Endodermal cell (in vitro differentiated cells): ENCODE measurements around the gene GALNT14. TPM values are rescaled to one million over a fixed set of nuclear protein-coding genes. Genes with fewer than 3 reads are reported as not detected.

ENCODE experiments used
- DNase-seq: peaks from one replicate; pipeline ENCODE4 v3.0.0-alpha.2; 2017
- H3K27ac ChIP-seq: 2 replicates; pipeline ENCODE4 v1.5.1; 2013; ENCODE audit warnings: mild to moderate bottlenecking, low read depth, low read length, moderate library complexity
- H3K27me3 ChIP-seq: 2 replicates; pipeline ENCODE4 v1.6.1; 2013; ENCODE audit warnings: mild to moderate bottlenecking, low read length, moderate library complexity; ENCODE audit not compliant: insufficient read depth, control insufficient read depth, poor library complexity, severe bottlenecking
- H3K36me3 ChIP-seq: 2 replicates; pipeline ENCODE4 v1.7.0; 2013; ENCODE audit warnings: mild to moderate bottlenecking, low read length, moderate library complexity; ENCODE audit not compliant: control insufficient read depth, insufficient read depth
- H3K4me1 ChIP-seq: one replicate; pipeline ENCODE4 v1.7.0; 2013; ENCODE audit warnings: low read length; ENCODE audit not compliant: control insufficient read depth, insufficient read depth
- H3K4me3 ChIP-seq: 2 replicates; pipeline ENCODE4 v1.5.1; 2013; ENCODE audit warnings: mild to moderate bottlenecking, low read length, moderate library complexity
- H3K9ac ChIP-seq: 2 replicates; pipeline ENCODE4 v1.6.1; 2013; ENCODE audit warnings: mild to moderate bottlenecking, low read length, moderate library complexity; ENCODE audit not compliant: poor library complexity, severe bottlenecking; ENCODE audit errors: extremely low read depth
- H3K9me3 ChIP-seq: 2 replicates; pipeline ENCODE4 v1.6.1; 2013; ENCODE audit warnings: mild to moderate bottlenecking, low read length, moderate library complexity; ENCODE audit not compliant: control insufficient read depth
- H3K27ac Mint-ChIP-seq: 2 replicates; pipeline ENCODE4 v1.8.0; 2020; ENCODE audit warnings: mixed read lengths
- H3K27me3 Mint-ChIP-seq: 2 replicates; pipeline ENCODE4 v1.8.0; 2021; ENCODE audit warnings: mild to moderate bottlenecking, mixed read lengths; ENCODE audit not compliant: insufficient read depth
- H3K36me3 Mint-ChIP-seq: 2 replicates; pipeline ENCODE4 v1.8.0; 2020; ENCODE audit warnings: low read depth, mixed read lengths
- H3K4me1 Mint-ChIP-seq: 2 replicates; pipeline ENCODE4 v1.8.0; 2020; ENCODE audit warnings: mixed read lengths
- H3K4me3 Mint-ChIP-seq: 2 replicates; pipeline ENCODE4 v1.8.0; 2020; ENCODE audit warnings: mild to moderate bottlenecking, moderate library complexity, mixed read lengths
- H3K9me3 Mint-ChIP-seq: 2 replicates; pipeline ENCODE4 v1.8.0; 2020; ENCODE audit warnings: mild to moderate bottlenecking, mixed read lengths
- WGBS, 2 experiments: methylation state at CpG; one replicate each; pipeline versions ENCODE4 v1.1.5 to v1.1.7; 2013; ENCODE audit warnings: missing lambda C conversion rate in 2 of 2, mixed read lengths in 1 of 2; ENCODE audit not compliant: insufficient coverage in 1 of 2, insufficient read length in 1 of 2; 5-methylcytosine and 5-hydroxymethylcytosine counted together
- total RNA-seq, 2 donors: library from RNA; stranded (reverse); fragmentation: NEBNext Ultra II Directional in 1 of 2; extraction: Animal tissue kit (Norgen Biotek cat#: 25700) in 1 of 2; gene quantifications; 2 replicates in 1 of 2; 3 replicates in 1 of 2; pipeline ENCODE4 v1.2.1, GENCODE V29; 2021
- TF ChIP-seq, protein P1 (sequence below): fragments of 200-600 bp; sonication (generic); conservative IDR thresholded peaks from 2 replicates; pipeline ENCODE4 v1.5.0; 2021; ENCODE audit warnings: antibody characterized with exemption, mild to moderate bottlenecking

GALNT14 gene
- total RNA-seq, 2 donors from 2014 or later: 1.4 TPM

DNA sequence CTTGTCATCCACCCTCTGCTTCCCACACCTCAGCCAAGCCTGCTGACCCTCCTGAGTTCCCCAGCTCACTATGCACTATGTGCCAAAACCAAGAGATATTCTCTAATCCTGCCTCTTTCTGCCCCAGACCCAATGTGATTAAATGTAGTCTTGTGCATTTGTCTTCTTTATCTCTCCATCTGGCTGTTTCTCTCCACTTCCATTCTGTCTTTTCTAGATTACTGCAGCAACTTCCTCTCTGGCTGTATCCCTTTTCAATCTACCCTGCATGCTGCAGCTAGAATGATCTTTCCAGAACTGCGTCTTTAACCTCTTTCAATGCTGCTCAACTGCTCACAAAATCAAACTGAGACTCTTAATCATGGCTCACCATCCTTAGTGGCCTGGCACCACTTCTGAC, 164.1 kb downstream of the GALNT14 start:
- WGBS, 2 experiments: 91 to 100% methylated on average over 1 of the region's 1 CpG

GRCh38 chr2:30971231-30972025, 166.8 kb downstream of the GALNT14 start:
- Mint-ChIP-seq H3K36me3 (no peaks in the 10 kb centered on the region), H3K27ac (no peak overlapping the region), H3K9me3 (no peaks in the 10 kb centered on the region), H3K4me1 (no peaks in the 10 kb centered on the region), H3K4me3 (no peak overlapping the region), H3K27me3 (no peaks in the 10 kb centered on the region)
- no peak overlapping the region for H3K4me3 ChIP-seq
- no peaks in the 10 kb centered on the region for H3K9me3 ChIP-seq
- no peaks in the 10 kb centered on the region for H3K27me3 ChIP-seq
- TF ChIP-seq, protein P1, sequence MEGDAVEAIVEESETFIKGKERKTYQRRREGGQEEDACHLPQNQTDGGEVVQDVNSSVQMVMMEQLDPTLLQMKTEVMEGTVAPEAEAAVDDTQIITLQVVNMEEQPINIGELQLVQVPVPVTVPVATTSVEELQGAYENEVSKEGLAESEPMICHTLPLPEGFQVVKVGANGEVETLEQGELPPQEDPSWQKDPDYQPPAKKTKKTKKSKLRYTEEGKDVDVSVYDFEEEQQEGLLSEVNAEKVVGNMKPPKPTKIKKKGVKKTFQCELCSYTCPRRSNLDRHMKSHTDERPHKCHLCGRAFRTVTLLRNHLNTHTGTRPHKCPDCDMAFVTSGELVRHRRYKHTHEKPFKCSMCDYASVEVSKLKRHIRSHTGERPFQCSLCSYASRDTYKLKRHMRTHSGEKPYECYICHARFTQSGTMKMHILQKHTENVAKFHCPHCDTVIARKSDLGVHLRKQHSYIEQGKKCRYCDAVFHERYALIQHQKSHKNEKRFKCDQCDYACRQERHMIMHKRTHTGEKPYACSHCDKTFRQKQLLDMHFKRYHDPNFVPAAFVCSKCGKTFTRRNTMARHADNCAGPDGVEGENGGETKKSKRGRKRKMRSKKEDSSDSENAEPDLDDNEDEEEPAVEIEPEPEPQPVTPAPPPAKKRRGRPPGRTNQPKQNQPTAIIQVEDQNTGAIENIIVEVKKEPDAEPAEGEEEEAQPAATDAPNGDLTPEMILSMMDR: no peak
- H3K36me3 ChIP-seq: no peaks in the 10 kb centered on the region
- H3K4me1 ChIP-seq: no peaks in the 10 kb centered on the region
- no peak for DNase-seq
- H3K9ac ChIP-seq: no peak overlapping the region
- no peak overlapping the region for H3K27ac ChIP-seq
- WGBS, 2 experiments: 90 to 91% methylated on average over 17 to 19 of the region's 19 CpGs

More for the DNA sequence above, 164.1 kb downstream of the GALNT14 start:
- Mint-ChIP-seq H3K4me1 (no peaks in the 10 kb centered on the region), H3K9me3 (no peaks in the 10 kb centered on the region), H3K4me3 (no peak overlapping the region), H3K27me3 (no peaks in the 10 kb centered on the region), H3K27ac (no peak overlapping the region), H3K36me3 (no peaks in the 10 kb centered on the region)
- Histone ChIP-seq H3K4me1 (no peaks in the 10 kb centered on the region), H3K27me3 (no peaks in the 10 kb centered on the region), H3K36me3 (no peaks in the 10 kb centered on the region), H3K9me3 (no peaks in the 10 kb centered on the region), H3K27ac (no peak overlapping the region), H3K4me3 (no peak overlapping the region), H3K9ac (no peak overlapping the region)
- no peak for DNase-seq
- TF ChIP-seq, protein P1: no peak

- H3K27ac Mint-ChIP-seq: peak overlapping the region; percentile 48
- peaks cover 1% of the 10 kb centered on the region for H3K27me3 Mint-ChIP-seq
- Histone ChIP-seq H3K27ac (no peak overlapping the region), H3K9ac (no peak overlapping the region), H3K27me3 (no peaks in the 10 kb centered on the region), H3K4me3 (no peak overlapping the region), H3K4me1 (no peaks in the 10 kb centered on the region), H3K36me3 (no peaks in the 10 kb centered on the region), H3K9me3 (no peaks in the 10 kb centered on the region)
- H3K4me1 Mint-ChIP-seq: no peaks in the 10 kb centered on the region
- WGBS, 2 experiments: 89 to 90% methylated on average over 4 of the region's 4 CpGs
- H3K9me3 Mint-ChIP-seq: no peaks in the 10 kb centered on the region
- DNase-seq: no peak
- TF ChIP-seq, protein P1: no peak
- H3K36me3 Mint-ChIP-seq: no peaks in the 10 kb centered on the region
- no peak overlapping the region for H3K4me3 Mint-ChIP-seq
Measured at GRCh38 chr2:30968660-30969397, 169.4 kb downstream of the GALNT14 start.
